ENCODE data around the gene TMPRSS15. TPM values are rescaled to one million over a fixed set of nuclear protein-coding genes. Genes with fewer than 3 reads are reported as not detected.

Gene TMPRSS15
- total RNA-seq, 6 donors from 2014 or later = not detected

DNA sequence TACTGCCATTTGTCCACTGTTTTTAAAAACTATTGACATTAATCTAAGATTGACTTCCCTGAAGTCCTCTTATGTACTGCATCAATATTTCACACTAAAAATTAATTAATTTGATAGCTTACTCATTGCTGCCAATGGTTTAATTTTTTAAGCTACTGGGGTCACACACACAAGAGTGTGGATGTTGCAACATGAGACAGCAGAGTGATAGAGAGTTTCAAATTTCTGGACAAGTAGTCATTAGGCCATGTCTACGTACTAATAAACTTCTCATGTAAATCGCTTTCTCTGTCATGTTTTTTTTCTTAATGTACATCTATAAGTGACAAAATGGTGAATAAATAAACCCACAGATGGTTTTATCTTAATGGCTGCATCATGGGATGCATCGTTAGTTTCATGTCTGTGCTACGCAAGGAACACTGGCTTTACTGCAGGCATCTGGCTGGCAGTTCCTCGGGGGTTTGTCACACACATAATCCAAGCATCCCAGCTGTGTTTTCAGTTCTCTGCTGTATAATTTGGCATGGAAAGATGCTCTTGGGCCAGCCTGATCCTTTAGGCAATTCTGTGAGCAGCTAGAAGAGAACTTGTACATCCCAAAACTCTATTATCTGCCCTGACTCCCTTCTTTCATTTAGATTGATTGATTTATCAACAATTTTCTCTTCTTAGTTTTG lies 175.4 kb downstream of the TMPRSS15 start:
- WGBS, 2 donors = 74 to 87% methylated on average over 5 of the region's 5 CpGs
- TF ChIP-seq POLR2AphosphoS5 (IDR thresholded peaks at IDR 0.05) (no peak), EP300 (IDR thresholded peaks at IDR 0.05) (no peak), POLR2A (IDR thresholded peaks at IDR 0.05) (no peak)
- TF ChIP-seq, protein P1, sequence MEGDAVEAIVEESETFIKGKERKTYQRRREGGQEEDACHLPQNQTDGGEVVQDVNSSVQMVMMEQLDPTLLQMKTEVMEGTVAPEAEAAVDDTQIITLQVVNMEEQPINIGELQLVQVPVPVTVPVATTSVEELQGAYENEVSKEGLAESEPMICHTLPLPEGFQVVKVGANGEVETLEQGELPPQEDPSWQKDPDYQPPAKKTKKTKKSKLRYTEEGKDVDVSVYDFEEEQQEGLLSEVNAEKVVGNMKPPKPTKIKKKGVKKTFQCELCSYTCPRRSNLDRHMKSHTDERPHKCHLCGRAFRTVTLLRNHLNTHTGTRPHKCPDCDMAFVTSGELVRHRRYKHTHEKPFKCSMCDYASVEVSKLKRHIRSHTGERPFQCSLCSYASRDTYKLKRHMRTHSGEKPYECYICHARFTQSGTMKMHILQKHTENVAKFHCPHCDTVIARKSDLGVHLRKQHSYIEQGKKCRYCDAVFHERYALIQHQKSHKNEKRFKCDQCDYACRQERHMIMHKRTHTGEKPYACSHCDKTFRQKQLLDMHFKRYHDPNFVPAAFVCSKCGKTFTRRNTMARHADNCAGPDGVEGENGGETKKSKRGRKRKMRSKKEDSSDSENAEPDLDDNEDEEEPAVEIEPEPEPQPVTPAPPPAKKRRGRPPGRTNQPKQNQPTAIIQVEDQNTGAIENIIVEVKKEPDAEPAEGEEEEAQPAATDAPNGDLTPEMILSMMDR (IDR thresholded peaks at IDR 0.05) = no peak
- no peak for ATAC-seq (ENCODE audit: low FRiP score in 2 of 2)

DNA sequence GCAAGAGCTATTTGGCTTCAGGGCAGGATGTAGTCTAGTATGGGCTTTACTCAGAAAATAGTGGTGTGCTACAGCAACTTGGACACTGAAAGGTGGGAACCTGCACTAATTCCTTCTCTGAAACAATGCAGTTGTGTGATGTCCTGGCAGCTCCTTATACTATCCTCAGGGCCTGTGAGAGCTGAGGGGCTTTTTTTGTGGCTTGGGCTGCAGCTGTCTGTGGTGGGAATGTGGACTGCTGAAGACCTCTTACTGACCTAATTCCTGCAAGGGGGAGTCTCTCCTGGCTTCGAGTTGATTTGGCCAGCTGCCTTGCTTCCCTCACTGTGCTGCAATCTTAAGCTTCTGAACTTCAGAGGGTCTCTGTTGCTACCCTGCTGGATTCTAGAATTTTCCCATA lies 181.2 kb downstream of the TMPRSS15 start:
- no peak overlapping the region for H3K4me3 ChIP-seq
- ATAC-seq (ENCODE audit: low FRiP score in 2 of 2) (no peak), DNase-seq (no peak)
- no peaks in the 10 kb centered on the region for H3K27me3 ChIP-seq
- H3K9me3 ChIP-seq = peaks cover 0 to 12% (median 8%) of the 10 kb centered on the region in 4 donors
- H3K36me3 ChIP-seq = no peaks in the 10 kb centered on the region
- H3K4me1 ChIP-seq = no peaks in the 10 kb centered on the region
- WGBS, 2 donors = 73% methylated on average over 1 of the region's 1 CpG; no CpG with 5 or more reads in 1 of the 2 donors
- no peak overlapping the region for H3K27ac ChIP-seq
- TF ChIP-seq, protein P1 (IDR thresholded peaks at IDR 0.05) = no peak
- TF ChIP-seq POLR2A (IDR thresholded peaks at IDR 0.05) (no peak), POLR2AphosphoS5 (IDR thresholded peaks at IDR 0.05) (no peak), EP300 (IDR thresholded peaks at IDR 0.05) (no peak)

More for the DNA sequence above, 175.4 kb downstream of the TMPRSS15 start:
- Histone ChIP-seq H3K36me3 (no peaks in the 10 kb centered on the region), H3K27ac (no peak overlapping the region), H3K4me3 (no peak overlapping the region), H3K4me1 (no peaks in the 10 kb centered on the region), H3K27me3 (no peaks in the 10 kb centered on the region), H3K9me3 (no peaks in the 10 kb centered on the region)
- no peak for DNase-seq

DNA sequence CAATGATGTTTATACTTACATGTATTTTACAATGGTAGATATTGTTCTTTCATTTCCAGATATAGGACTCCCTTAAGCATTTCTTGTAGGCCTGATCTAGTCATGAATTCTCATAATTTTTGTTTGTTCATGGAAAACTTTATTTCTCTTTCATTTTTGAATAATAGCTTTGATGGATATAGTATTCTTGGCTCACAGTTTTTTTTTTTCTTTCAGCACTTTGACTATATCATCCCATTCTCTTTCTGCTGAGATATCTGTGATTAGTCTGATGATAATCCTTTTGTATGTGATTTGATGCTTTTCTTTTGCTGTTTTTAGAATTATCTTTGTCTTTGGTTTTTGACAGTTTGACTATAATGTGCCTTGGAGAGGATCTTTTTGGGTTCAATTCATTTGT lies 183.1 kb downstream of the TMPRSS15 start:
- ATAC-seq (ENCODE audit: low FRiP score in 2 of 2) (no peak), DNase-seq (no peak)
- no peaks in the 10 kb centered on the region for H3K36me3 ChIP-seq
- no peaks in the 10 kb centered on the region for H3K27me3 ChIP-seq
- no peak overlapping the region for H3K27ac ChIP-seq
- no peaks in the 10 kb centered on the region for H3K4me1 ChIP-seq
- H3K4me3 ChIP-seq = no peak overlapping the region
- H3K9me3 ChIP-seq = peaks cover 0 to 12% (median 8%) of the 10 kb centered on the region in 4 donors
- TF ChIP-seq, protein P1 (IDR thresholded peaks at IDR 0.05) = no peak

Other genes with a start within 250 kb of the TMPRSS15 start
- under 1 TPM in 2 of 6 donors, not detected in 4; 0.27 to 0.39 TPM for gene CHODL, start 159.0 kb downstream of the TMPRSS15 start, total RNA-seq

Data from upper lobe of left lung (tissue), 6 donors.